Stomach smooth muscle (tissue), 2 donors: ENCODE measurements around the gene IL11RA.
A peak's percentile ranks its signal among the peaks of the same experiment; 100 is the strongest.

Experiments used
- H3K27ac ChIP-seq: one replicate; pipeline ENCODE4 v1.7.0; 2013; ENCODE audit warnings: mild to moderate bottlenecking, low read length, inconsistent platforms
- H3K27me3 ChIP-seq, 2 donors: one replicate each; pipeline ENCODE4 v1.7.0; 2013; ENCODE audit warnings: low read length in 2 of 2; ENCODE audit not compliant: insufficient read depth in 2 of 2, control insufficient read depth in 1 of 2
- H3K36me3 ChIP-seq, 2 donors: one replicate each; pipeline ENCODE4 v1.7.0; 2013; ENCODE audit warnings: low read length in 2 of 2; ENCODE audit not compliant: control insufficient read depth in 2 of 2, insufficient read depth in 2 of 2
- H3K4me1 ChIP-seq: one replicate; pipeline ENCODE4 v1.7.0; 2013; ENCODE audit warnings: low read length; ENCODE audit not compliant: control insufficient read depth, insufficient read depth
- H3K4me3 ChIP-seq, 2 donors: one replicate each; pipeline ENCODE4 v1.7.0; 2013; ENCODE audit warnings: low read length in 2 of 2
- H3K9ac ChIP-seq, 2 donors: one replicate each; pipeline ENCODE4 v1.7.0; 2013; ENCODE audit warnings: low read length in 2 of 2, mild to moderate bottlenecking in 1 of 2
- H3K9me3 ChIP-seq, 2 donors: one replicate each; pipeline ENCODE4 v1.7.0; 2013; ENCODE audit warnings: low read length in 2 of 2; ENCODE audit not compliant: control insufficient read depth in 2 of 2
- donor health status: healthy.
- donor health status: Pancreatic carcinoma.

Gene IL11RA

GRCh38 chr9:34651876-34652601 lies at the start of gene IL11RA:
Gene IL11RA, plus strand, starts transcription at chr9:34652185. Its CDS starts 3,033 bp downstream, at chr9:34655218.
- Histone ChIP-seq H3K4me3 (peak within 1 kb of the TSS; percentile 70 to 82), H3K27me3 (no peaks in the 10 kb centered on the region), H3K9me3 (no peaks in the 10 kb centered on the region), H3K9ac (peak within 1 kb of the TSS; percentile 67 to 78), H3K36me3 (peaks cover 13 to 20% of the 10 kb centered on the region in 2 donors), H3K4me1 (peaks cover 72% of the 10 kb centered on the region), H3K27ac (peak within 1 kb of the TSS; percentile 93)

- Histone ChIP-seq H3K27me3 (peaks cover 0 to 6% of the 10 kb centered on the region in 2 donors), H3K9me3 (no peaks in the 10 kb centered on the region), H3K9ac (no peak overlapping the region), H3K4me1 (no peaks in the 10 kb centered on the region), H3K27ac (no peak overlapping the region), H3K36me3 (no peaks in the 10 kb centered on the region), H3K4me3 (no peak overlapping the region)
These were observed 48.3 kb upstream of the IL11RA start for GRCh38 chr9:34603610-34604231.

DNA sequence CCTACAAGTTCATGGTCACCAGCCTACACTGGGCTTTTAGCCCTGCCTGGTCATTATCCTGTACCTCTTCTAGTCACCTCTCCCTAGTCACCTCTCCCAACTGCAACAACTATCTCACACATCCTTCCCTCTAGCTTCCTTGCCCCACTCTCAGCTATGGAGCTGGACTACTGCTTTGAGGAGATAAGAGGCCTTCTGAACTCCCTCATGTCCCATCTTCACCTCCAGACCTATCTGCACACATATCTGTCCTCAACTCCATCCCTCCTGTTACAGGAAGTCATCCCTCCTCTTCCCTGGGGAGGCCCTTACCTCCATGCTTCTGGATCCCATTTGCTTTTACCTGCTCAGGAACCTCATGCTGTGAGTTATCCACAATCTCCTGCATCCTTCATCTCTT lies 45.8 kb upstream of the IL11RA start:
- Histone ChIP-seq H3K36me3 (peaks cover 0 to 2% of the 10 kb centered on the region in 2 donors), H3K4me3 (no peak overlapping the region), H3K27ac (no peak overlapping the region)

DNA sequence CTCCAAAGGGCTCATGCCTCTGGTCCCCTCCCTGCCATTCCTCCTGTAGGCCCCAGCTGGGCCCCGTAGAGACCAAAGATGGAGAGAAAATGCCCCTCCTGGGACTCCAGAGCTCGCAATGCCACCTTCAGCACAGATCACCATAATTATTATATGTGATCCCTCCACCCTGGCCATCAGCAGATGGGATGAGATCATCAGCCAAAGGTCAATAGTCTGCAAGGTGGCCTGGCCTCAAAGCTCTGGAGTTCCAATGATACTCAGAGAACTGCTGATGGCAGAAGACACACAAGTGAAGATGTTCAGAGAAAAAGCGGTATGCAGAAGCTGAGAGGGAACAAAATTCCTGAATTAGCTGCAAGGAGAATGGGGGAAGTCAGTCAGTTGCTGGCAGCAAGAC lies 45.1 kb upstream of the IL11RA start:
- H3K27me3 ChIP-seq, result peaks cover 0 to 2% of the 10 kb centered on the region in 2 donors
- H3K9ac ChIP-seq, result no peak overlapping the region
- H3K36me3 ChIP-seq, result peaks cover 0 to 2% of the 10 kb centered on the region in 2 donors
- H3K4me1 ChIP-seq, result peaks cover 13% of the 10 kb centered on the region
- H3K4me3 ChIP-seq, result no peak overlapping the region
- no peaks in the 10 kb centered on the region for H3K9me3 ChIP-seq
- no peak overlapping the region for H3K27ac ChIP-seq

More for the DNA sequence above, 45.8 kb upstream of the IL11RA start:
- H3K27me3 ChIP-seq, result peaks cover 0 to 2% of the 10 kb centered on the region in 2 donors
- H3K9me3 ChIP-seq, result no peaks in the 10 kb centered on the region
- H3K9ac ChIP-seq, result no peak overlapping the region
- peaks cover 9% of the 10 kb centered on the region for H3K4me1 ChIP-seq

DNA sequence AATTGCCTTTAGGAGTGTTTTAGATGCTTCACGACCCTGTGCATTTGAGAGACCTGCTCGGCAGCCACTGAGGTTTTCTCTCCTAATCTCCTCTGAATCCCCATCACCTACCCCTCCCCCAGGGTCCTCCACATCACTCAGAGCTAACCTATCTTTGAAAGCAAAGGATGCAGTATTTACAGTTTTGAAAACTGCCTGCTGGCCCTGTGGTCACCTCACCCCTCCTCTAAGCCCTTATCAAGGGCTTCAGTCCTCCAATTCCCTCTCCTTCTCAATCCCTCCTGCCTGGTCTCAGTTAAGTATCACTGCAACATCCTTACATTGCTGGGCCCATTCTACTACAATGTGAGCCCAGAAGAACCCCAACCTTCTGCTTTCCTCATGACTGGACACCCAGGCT lies 44.7 kb upstream of the IL11RA start:
- peaks cover 17% of the 10 kb centered on the region for H3K4me1 ChIP-seq
- H3K27me3 ChIP-seq, result peaks cover 0 to 2% of the 10 kb centered on the region in 2 donors
- H3K9me3 ChIP-seq, result no peaks in the 10 kb centered on the region
- H3K36me3 ChIP-seq, result peaks cover 0 to 2% of the 10 kb centered on the region in 2 donors
- H3K9ac ChIP-seq, result no peak overlapping the region
- H3K4me3 ChIP-seq, result no peak overlapping the region
- no peak overlapping the region for H3K27ac ChIP-seq

DNA sequence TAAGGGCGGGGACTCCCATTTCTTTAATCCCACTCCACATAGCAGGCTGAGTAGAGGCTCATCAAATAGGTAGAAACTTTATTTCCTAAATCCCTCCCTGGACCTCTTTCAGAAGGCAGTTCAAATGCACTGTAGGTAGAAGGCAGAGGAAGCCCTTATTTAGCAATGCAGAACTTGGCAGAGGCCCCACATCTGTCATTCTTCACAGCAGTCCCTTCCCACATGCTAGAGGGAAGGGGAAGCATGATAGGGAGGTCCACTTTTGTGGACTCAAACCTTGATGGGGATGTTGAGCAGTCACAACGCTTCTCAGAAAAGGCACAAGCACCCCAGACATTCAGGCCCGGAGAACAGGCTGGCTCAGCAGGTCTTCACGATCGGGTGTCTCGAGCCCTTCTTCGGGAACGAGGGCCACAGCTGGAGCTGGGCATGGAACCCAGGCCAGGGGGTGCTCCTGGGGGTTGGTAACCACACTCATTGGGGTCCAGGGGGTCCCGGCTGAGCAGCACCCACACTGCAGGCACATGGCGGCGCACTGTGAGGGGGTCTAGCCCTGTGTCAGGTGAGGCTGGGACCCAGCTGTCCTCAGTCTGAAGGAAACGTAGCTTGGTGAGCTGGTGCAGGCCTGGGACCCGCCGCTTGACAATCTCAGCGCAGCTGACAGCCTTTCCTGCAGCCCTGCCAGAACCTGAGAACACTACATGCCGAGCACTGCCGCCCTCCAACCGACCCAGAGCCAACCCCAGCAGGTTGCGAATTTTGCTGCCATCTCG lies 41.4 kb upstream of the IL11RA start:
- Histone ChIP-seq H3K9me3 (no peaks in the 10 kb centered on the region), H3K27ac (no peak overlapping the region), H3K4me1 (peaks cover 26% of the 10 kb centered on the region), H3K27me3 (peaks cover 0 to 2% of the 10 kb centered on the region in 2 donors), H3K9ac (peak overlapping the region in 1 of 2 donors; percentile 95), H3K4me3 (peak overlapping the region; percentile 86 to 90), H3K36me3 (peaks cover 4 to 17% of the 10 kb centered on the region in 2 donors)

- peak overlapping the region; percentile 73 for H3K27ac ChIP-seq
- peak overlapping the region; percentile 86 to 90 for H3K4me3 ChIP-seq
These were observed 40.7 kb upstream of the IL11RA start for GRCh38 chr9:34611251-34611810.

GRCh38 chr9:34611811-34612787 lies 39.9 kb upstream of the IL11RA start, which contains the start of gene RPP25L:
Gene RPP25L, minus strand, starts transcription at chr9:34612097. Its CDS starts 801 bp downstream, at chr9:34611296.
- Histone ChIP-seq H3K9me3 (no peaks in the 10 kb centered on the region), H3K4me3 (peak within 1 kb of the TSS; percentile 86 to 90), H3K9ac (peak within 1 kb of the TSS; percentile 93 to 95), H3K36me3 (peaks cover 12 to 30% of the 10 kb centered on the region in 2 donors), H3K27me3 (no peaks in the 10 kb centered on the region), H3K4me1 (peaks cover 26% of the 10 kb centered on the region), H3K27ac (peak within 1 kb of the TSS; percentile 73)

More at GRCh38 chr9:34611251-34611810, 40.7 kb upstream of the IL11RA start:
- Histone ChIP-seq H3K9ac (peak overlapping the region; percentile 93 to 95), H3K36me3 (peaks cover 5 to 23% of the 10 kb centered on the region in 2 donors), H3K4me1 (peaks cover 26% of the 10 kb centered on the region), H3K27me3 (no peaks in the 10 kb centered on the region), H3K9me3 (no peaks in the 10 kb centered on the region)

- Histone ChIP-seq H3K27me3 (no peaks in the 10 kb centered on the region), H3K9ac (peak overlapping the region; percentile 58 to 95), H3K4me3 (peak overlapping the region; percentile 80 to 90), H3K36me3 (peaks cover 20 to 38% of the 10 kb centered on the region in 2 donors), H3K27ac (peak overlapping the region; percentile 73), H3K9me3 (no peaks in the 10 kb centered on the region), H3K4me1 (peaks cover 26% of the 10 kb centered on the region)
These were observed 39.1 kb upstream of the IL11RA start for GRCh38 chr9:34612788-34613390.
